ENCODE data around the gene AFM. TPM values are rescaled to one million over a fixed set of nuclear protein-coding genes. Genes with fewer than 3 reads are reported as not detected.

AFM gene
- total RNA-seq, 1 experiment from 2014 or later = 2.5 TPM

DNA sequence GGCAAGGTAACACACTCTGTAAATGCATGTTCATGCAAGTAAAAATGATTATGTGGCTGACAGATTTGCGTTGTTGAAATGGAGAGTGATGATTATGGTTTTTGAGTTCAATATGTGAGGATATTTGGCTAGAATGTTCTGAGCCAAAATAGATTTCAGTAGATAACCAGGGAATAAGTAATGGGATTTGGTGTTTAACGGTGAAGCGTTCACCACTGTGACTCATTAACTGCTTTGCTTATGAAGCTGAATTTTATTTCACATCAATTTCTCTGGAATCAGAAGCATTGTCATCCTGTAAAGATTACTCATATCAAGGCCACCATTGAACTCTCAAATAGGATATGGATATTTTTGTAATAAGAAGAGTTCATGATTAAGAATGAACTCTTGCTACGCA, 33.9 kb upstream of the AFM start:
- Mint-ChIP-seq H3K27me3 (ENCODE audit: insufficient read depth, unreplicated experiment) (no peaks in the 10 kb centered on the region), H3K4me3 (ENCODE audit: unreplicated experiment) (no peak overlapping the region), H3K4me1 (ENCODE audit: low read depth, unreplicated experiment) (peaks cover 5% of the 10 kb centered on the region), H3K27ac (ENCODE audit: unreplicated experiment) (no peak overlapping the region), H3K9me3 (ENCODE audit: unreplicated experiment) (no peaks in the 10 kb centered on the region), H3K36me3 (ENCODE audit: insufficient read depth, unreplicated experiment) (no peaks in the 10 kb centered on the region)
- Histone ChIP-seq H3K9me3 (no peaks in the 10 kb centered on the region), H3K36me3 (ENCODE audit: control insufficient read depth, insufficient read depth, low read length) (no peaks in the 10 kb centered on the region), H3K27me3 (replicated peaks; ENCODE audit: control insufficient read depth, insufficient read depth, low read length) (no peaks in the 10 kb centered on the region), H3K4me1 (peaks cover 34% of the 10 kb centered on the region), H3K4me3 (ENCODE audit: low read depth, low read length) (no peak overlapping the region)
- no TSS peak for BruUV-seq (replicated peaks)
- no peak for DNase-seq
- TF ChIP-seq, protein P1, sequence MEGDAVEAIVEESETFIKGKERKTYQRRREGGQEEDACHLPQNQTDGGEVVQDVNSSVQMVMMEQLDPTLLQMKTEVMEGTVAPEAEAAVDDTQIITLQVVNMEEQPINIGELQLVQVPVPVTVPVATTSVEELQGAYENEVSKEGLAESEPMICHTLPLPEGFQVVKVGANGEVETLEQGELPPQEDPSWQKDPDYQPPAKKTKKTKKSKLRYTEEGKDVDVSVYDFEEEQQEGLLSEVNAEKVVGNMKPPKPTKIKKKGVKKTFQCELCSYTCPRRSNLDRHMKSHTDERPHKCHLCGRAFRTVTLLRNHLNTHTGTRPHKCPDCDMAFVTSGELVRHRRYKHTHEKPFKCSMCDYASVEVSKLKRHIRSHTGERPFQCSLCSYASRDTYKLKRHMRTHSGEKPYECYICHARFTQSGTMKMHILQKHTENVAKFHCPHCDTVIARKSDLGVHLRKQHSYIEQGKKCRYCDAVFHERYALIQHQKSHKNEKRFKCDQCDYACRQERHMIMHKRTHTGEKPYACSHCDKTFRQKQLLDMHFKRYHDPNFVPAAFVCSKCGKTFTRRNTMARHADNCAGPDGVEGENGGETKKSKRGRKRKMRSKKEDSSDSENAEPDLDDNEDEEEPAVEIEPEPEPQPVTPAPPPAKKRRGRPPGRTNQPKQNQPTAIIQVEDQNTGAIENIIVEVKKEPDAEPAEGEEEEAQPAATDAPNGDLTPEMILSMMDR (IDR thresholded peaks at IDR 0.05; ENCODE audit: insufficient read depth in 1 of 2, low read depth in 1 of 2, low read length in 1 of 2, severe bottlenecking in 1 of 2, unreplicated experiment in 1 of 2) = no peak
- CTCF ChIA-PET = interaction anchor here (0.6 kb wide), 2 partner anchors 143 to 208 kb away, joined by 3 to 4 read pairs; no protein-coding TSS in a partner anchor
- POLR2A ChIA-PET = no interaction called here
- intact Hi-C loops (cut with micrococcal nuclease; ENCODE audit: unreplicated experiment) = loop anchor here (5.0 kb wide), 1 partner anchor 205 kb away; no protein-coding TSS in a partner anchor

GRCh38 chr4:73448448-73449203, 32.9 kb upstream of the AFM start:
- no TSS peak for BruUV-seq (replicated peaks)
- TF ChIP-seq, protein P1 (IDR thresholded peaks at IDR 0.05; ENCODE audit: insufficient read depth in 1 of 2, low read depth in 1 of 2, low read length in 1 of 2, severe bottlenecking in 1 of 2, unreplicated experiment in 1 of 2) = no peak
- CTCF ChIA-PET = no interaction called here

DNA sequence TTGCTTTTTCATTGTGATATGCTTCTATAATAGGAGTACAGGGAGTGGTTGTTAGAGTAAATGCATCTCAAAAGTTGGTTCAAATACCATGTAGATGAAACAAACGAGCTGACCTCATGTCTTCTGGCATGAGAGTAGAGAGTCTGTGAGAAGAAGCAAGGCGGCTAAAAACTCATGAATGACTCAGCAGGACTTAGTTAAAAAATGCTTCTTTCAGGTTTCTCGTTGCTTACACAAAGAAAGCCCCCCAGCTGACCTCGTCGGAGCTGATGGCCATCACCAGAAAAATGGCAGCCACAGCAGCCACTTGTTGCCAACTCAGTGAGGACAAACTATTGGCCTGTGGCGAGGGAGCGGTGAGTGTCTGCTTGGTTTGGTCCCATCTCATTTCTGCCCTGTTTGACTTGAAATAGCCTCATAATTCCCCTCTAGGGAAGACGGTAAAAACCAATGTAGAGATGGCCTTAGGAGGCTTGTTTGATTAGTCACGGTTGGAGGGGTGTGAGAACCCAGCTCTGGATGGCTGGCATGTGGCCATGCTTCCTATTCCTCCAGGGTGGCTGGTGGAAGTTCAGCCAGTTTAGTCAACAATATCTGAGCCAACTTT, 31.0 kb upstream of the AFM start:
- no TSS peak for BruUV-seq (replicated peaks)
- Histone ChIP-seq H3K4me3 (ENCODE audit: low read depth, low read length) (no peak overlapping the region), H3K36me3 (ENCODE audit: control insufficient read depth, insufficient read depth, low read length) (no peaks in the 10 kb centered on the region), H3K9me3 (no peaks in the 10 kb centered on the region), H3K27me3 (replicated peaks; ENCODE audit: control insufficient read depth, insufficient read depth, low read length) (no peaks in the 10 kb centered on the region), H3K4me1 (peaks cover 47% of the 10 kb centered on the region)
- H3K4me1 Mint-ChIP-seq (ENCODE audit: low read depth, unreplicated experiment) = peaks cover 14% of the 10 kb centered on the region
- POLR2A ChIA-PET = no interaction called here
- CTCF ChIA-PET = interaction anchor here (1.4 kb wide), 1 partner anchor 110 kb away, joined by 6 read pairs; no protein-coding TSS in a partner anchor
- H3K27me3 Mint-ChIP-seq (ENCODE audit: insufficient read depth, unreplicated experiment) = no peaks in the 10 kb centered on the region
- H3K27ac Mint-ChIP-seq (ENCODE audit: unreplicated experiment) = no peak overlapping the region
- TF ChIP-seq, protein P1 (IDR thresholded peaks at IDR 0.05; ENCODE audit: insufficient read depth in 1 of 2, low read depth in 1 of 2, low read length in 1 of 2, severe bottlenecking in 1 of 2, unreplicated experiment in 1 of 2) = no peak
- intact Hi-C loops (cut with micrococcal nuclease; ENCODE audit: unreplicated experiment) = no loop called here
- no peak for DNase-seq
- H3K36me3 Mint-ChIP-seq (ENCODE audit: insufficient read depth, unreplicated experiment) = no peaks in the 10 kb centered on the region
- no peak overlapping the region for H3K4me3 Mint-ChIP-seq (ENCODE audit: unreplicated experiment)
- no peaks in the 10 kb centered on the region for H3K9me3 Mint-ChIP-seq (ENCODE audit: unreplicated experiment)

More at GRCh38 chr4:73448448-73449203, 32.9 kb upstream of the AFM start:
- DNase-seq = no peak
- Mint-ChIP-seq H3K27ac (ENCODE audit: unreplicated experiment) (no peak overlapping the region), H3K9me3 (ENCODE audit: unreplicated experiment) (no peaks in the 10 kb centered on the region), H3K4me3 (ENCODE audit: unreplicated experiment) (no peak overlapping the region), H3K36me3 (ENCODE audit: insufficient read depth, unreplicated experiment) (no peaks in the 10 kb centered on the region), H3K4me1 (ENCODE audit: low read depth, unreplicated experiment) (peaks cover 14% of the 10 kb centered on the region), H3K27me3 (ENCODE audit: insufficient read depth, unreplicated experiment) (no peaks in the 10 kb centered on the region)
- Histone ChIP-seq H3K4me3 (ENCODE audit: low read depth, low read length) (no peak overlapping the region), H3K27me3 (replicated peaks; ENCODE audit: control insufficient read depth, insufficient read depth, low read length) (no peaks in the 10 kb centered on the region), H3K4me1 (peaks cover 42% of the 10 kb centered on the region), H3K36me3 (ENCODE audit: control insufficient read depth, insufficient read depth, low read length) (no peaks in the 10 kb centered on the region), H3K9me3 (no peaks in the 10 kb centered on the region)
- intact Hi-C loops (cut with micrococcal nuclease; ENCODE audit: unreplicated experiment) = loop anchor here (5.0 kb wide), 1 partner anchor 204 kb away; no protein-coding TSS in a partner anchor
- POLR2A ChIA-PET = no interaction called here

All from Caco-2 (cell line).